ENCODE data around the gene DNAH10.

DNA sequence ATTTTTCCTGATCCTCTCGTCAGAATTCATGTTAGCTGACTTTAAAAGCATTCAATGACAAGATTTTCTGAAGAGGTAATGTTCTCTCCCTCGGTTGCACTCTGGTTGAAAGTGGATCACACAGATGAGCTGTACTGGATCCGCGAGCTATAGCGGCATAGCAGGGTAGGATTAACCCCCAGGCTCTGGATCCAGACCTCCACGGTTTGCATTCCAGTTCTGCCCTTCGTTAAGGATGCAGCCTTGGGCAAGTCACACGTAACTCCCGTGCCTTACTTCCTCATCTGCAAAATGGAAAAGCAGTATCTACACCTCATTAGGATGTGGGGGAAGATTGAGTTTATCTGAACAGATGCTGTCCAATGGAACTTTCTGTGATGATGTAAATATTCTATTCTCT, 196.8 kb downstream of the DNAH10 start:
- no peak for TF ChIP-seq EZH2 (IDR thresholded peaks at IDR 0.05; ENCODE audit: borderline replicate concordance)
- TF ChIP-seq, protein P1, sequence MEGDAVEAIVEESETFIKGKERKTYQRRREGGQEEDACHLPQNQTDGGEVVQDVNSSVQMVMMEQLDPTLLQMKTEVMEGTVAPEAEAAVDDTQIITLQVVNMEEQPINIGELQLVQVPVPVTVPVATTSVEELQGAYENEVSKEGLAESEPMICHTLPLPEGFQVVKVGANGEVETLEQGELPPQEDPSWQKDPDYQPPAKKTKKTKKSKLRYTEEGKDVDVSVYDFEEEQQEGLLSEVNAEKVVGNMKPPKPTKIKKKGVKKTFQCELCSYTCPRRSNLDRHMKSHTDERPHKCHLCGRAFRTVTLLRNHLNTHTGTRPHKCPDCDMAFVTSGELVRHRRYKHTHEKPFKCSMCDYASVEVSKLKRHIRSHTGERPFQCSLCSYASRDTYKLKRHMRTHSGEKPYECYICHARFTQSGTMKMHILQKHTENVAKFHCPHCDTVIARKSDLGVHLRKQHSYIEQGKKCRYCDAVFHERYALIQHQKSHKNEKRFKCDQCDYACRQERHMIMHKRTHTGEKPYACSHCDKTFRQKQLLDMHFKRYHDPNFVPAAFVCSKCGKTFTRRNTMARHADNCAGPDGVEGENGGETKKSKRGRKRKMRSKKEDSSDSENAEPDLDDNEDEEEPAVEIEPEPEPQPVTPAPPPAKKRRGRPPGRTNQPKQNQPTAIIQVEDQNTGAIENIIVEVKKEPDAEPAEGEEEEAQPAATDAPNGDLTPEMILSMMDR (IDR thresholded peaks at IDR 0.05; ENCODE audit: poor library complexity): no peak
